Liver (tissue), 9 donors: Measurements from ENCODE around the gene ADCY2. TPM values are rescaled to one million over a fixed set of nuclear protein-coding genes. Genes with fewer than 3 reads are reported as not detected.

ENCODE experiments used
- DNase-seq: peaks from one replicate; pipeline ENCODE4 v3.0.0-alpha.2; 2017; ENCODE audit warnings: low spot score
- H3K27ac ChIP-seq, 2 donors: one replicate each; pipeline ENCODE4 v1.7.0; 2013; ENCODE audit warnings: inconsistent platforms in 2 of 2, low read length in 2 of 2, control low read depth in 1 of 2, low read depth in 1 of 2, mild to moderate bottlenecking in 1 of 2
- H3K27me3 ChIP-seq, 4 donors: one replicate each; pipeline versions ENCODE4 v1.6.1 to v1.7.0; 2013; ENCODE audit warnings: low read length in 3 of 4, inconsistent platforms in 1 of 4, mild to moderate bottlenecking in 1 of 4, moderate library complexity in 1 of 4; ENCODE audit not compliant: control insufficient read depth in 4 of 4, insufficient read depth in 4 of 4
- H3K36me3 ChIP-seq, 4 donors: one replicate each; pipeline versions ENCODE4 v1.6.1 to v1.7.0; 2013; ENCODE audit warnings: low read length in 3 of 4, mild to moderate bottlenecking in 3 of 4, low read depth in 1 of 4, moderate library complexity in 1 of 4; ENCODE audit not compliant: control insufficient read depth in 4 of 4, insufficient read depth in 3 of 4
- H3K4me1 ChIP-seq, 4 donors: one replicate each; pipeline versions ENCODE4 v1.6.1 to v1.7.0; 2013; ENCODE audit warnings: low read length in 3 of 4, mild to moderate bottlenecking in 3 of 4, moderate library complexity in 1 of 4; ENCODE audit not compliant: control insufficient read depth in 4 of 4, insufficient read depth in 4 of 4
- H3K4me3 ChIP-seq, 3 donors: one replicate each; pipeline versions ENCODE4 v1.6.1 to v1.7.0; 2013; ENCODE audit warnings: low read length in 3 of 3, control low read depth in 1 of 3, low read depth in 1 of 3, mild to moderate bottlenecking in 1 of 3
- H3K9ac ChIP-seq, 2 donors: one replicate each; pipeline ENCODE4 v1.7.0; 2013; ENCODE audit warnings: low read length in 2 of 2, mild to moderate bottlenecking in 2 of 2, moderate library complexity in 2 of 2, control low read depth in 1 of 2, low read depth in 1 of 2
- H3K9me3 ChIP-seq, 4 donors: one replicate each; pipeline versions ENCODE4 v1.6.1 to v1.7.0; 2013; ENCODE audit warnings: low read length in 3 of 4; ENCODE audit not compliant: control insufficient read depth in 4 of 4
- EGR1 ChIP-seq, 2 donors: IDR thresholded peaks; 2 replicates each; pipeline ENCODE4 v1.6.1; 2016 to 2018; ENCODE audit warnings: antibody characterized with exemption in 2 of 2, low read depth in 2 of 2
- FOXA1 ChIP-seq: IDR thresholded peaks from 2 replicates; pipeline ENCODE4 v1.6.1; 2016; ENCODE audit warnings: antibody characterized with exemption
- FOXA2 ChIP-seq: IDR thresholded peaks from 2 replicates; pipeline ENCODE4 v1.6.1; 2016; ENCODE audit warnings: antibody characterized with exemption
- GABPA ChIP-seq, 2 donors: IDR thresholded peaks in 1 of 2; conservative IDR thresholded peaks in 1 of 2; 2 replicates each; pipeline ENCODE4 v1.6.1; 2016; ENCODE audit warnings: antibody characterized with exemption in 2 of 2, mild to moderate bottlenecking in 1 of 2, moderate library complexity in 1 of 2
- HNF4A ChIP-seq, 2 donors: conservative IDR thresholded peaks; 2 replicates each; pipeline ENCODE4 v1.6.1; 2016; ENCODE audit warnings: antibody characterized with exemption in 2 of 2, mild to moderate bottlenecking in 2 of 2
- HNF4G ChIP-seq: IDR thresholded peaks from 2 replicates; pipeline ENCODE4 v1.6.1; 2016; ENCODE audit warnings: antibody characterized with exemption
- JUND ChIP-seq, 2 donors: IDR thresholded peaks; 2 replicates each; pipeline ENCODE4 v1.6.1; 2016; ENCODE audit warnings: antibody characterized with exemption in 2 of 2
- MAX ChIP-seq: IDR thresholded peaks from 2 replicates; pipeline ENCODE4 v1.6.1; 2016; ENCODE audit warnings: antibody characterized with exemption
- NR2F2 ChIP-seq: IDR thresholded peaks from 2 replicates; pipeline ENCODE4 v1.6.1; 2016; ENCODE audit warnings: antibody characterized with exemption
- RAD21 ChIP-seq, 2 donors: IDR thresholded peaks; 2 replicates each; pipeline ENCODE4 v1.6.1; 2016; ENCODE audit warnings: antibody characterized with exemption in 2 of 2, mild to moderate bottlenecking in 2 of 2
- RXRA ChIP-seq, 2 donors: IDR thresholded peaks; 2 replicates each; pipeline ENCODE4 v1.6.1; 2017 to 2018; ENCODE audit warnings: antibody characterized with exemption in 2 of 2, mild to moderate bottlenecking in 1 of 2
- SP1 ChIP-seq: IDR thresholded peaks from 2 replicates; pipeline ENCODE4 v1.6.1; 2018; ENCODE audit warnings: antibody characterized with exemption, mild to moderate bottlenecking
- TAF1 ChIP-seq: conservative IDR thresholded peaks from 2 replicates; pipeline ENCODE4 v1.6.1; 2016; ENCODE audit warnings: antibody characterized with exemption, mild to moderate bottlenecking
- YY1 ChIP-seq: IDR thresholded peaks from 2 replicates; pipeline ENCODE4 v1.6.1; 2016; ENCODE audit warnings: antibody characterized with exemption, mild to moderate bottlenecking
- WGBS: extraction: QIAGEN DNeasy Blood & Tissue Kit; methylation state at CpG from one replicate; pipeline ENCODE4 v1.1.7; 2013; 5-methylcytosine and 5-hydroxymethylcytosine counted together
- polyA plus RNA-seq, 2 donors: library from polyadenylated mRNA; stranded (reverse) in 1 of 2; unstranded in 1 of 2; fragments of 200-250 nt in 1 of 2; fragments of >200 nt in 1 of 2; fragmentation: Nextera tagmentation in 1 of 2; extraction: Ambion mirVana in 1 of 2; gene quantifications; one replicate each; pipeline versions ENCODE4 v1.2.1 to v1.2.3, GENCODE V29; 2013 to 2015
- total RNA-seq, 2 donors: library from RNA; depleted of rRNA; stranded (reverse); fragments of >200 nt; gene quantifications; one replicate each; pipeline ENCODE4 v1.2.3, GENCODE V29; 2014
- TF ChIP-seq, protein P1 (sequence below): IDR thresholded peaks from 2 replicates; pipeline ENCODE4 v1.6.1; 2016; ENCODE audit warnings: antibody characterized with exemption
- TF ChIP-seq, protein P2 (sequence below): IDR thresholded peaks from 2 replicates; pipeline ENCODE4 v1.6.1; 2016; ENCODE audit warnings: antibody characterized with exemption
- TF ChIP-seq, protein P3 (sequence below): IDR thresholded peaks from 2 replicates; pipeline ENCODE4 v1.6.1; 2016; ENCODE audit warnings: antibody characterized with exemption, mild to moderate bottlenecking
- TF ChIP-seq, protein P4 (sequence below): fragments of 150-350 bp; IDR thresholded peaks from 2 replicates; pipeline ENCODE4 v1.5.1; 2017; ENCODE audit warnings: improper control_type of control experiment, low read depth, low read length; ENCODE audit not compliant: missing input control
- donor health status: healthy.
- donor health status: healthy.
- donor health status: healthy.
- donor health status: healthy.
- donor health status: healthy.

Gene ADCY2
- total and polyA plus RNA-seq, 4 donors = not detected

GRCh38 chr5:7494481-7495130 lies 98.7 kb downstream of the ADCY2 start:
- peaks cover 0 to 2% (median 0%) of the 10 kb centered on the region in 4 donors for H3K27me3 ChIP-seq
- WGBS = 59% methylated on average over 2 of the region's 2 CpGs
- TF ChIP-seq JUND (IDR thresholded peaks at IDR 0.05) (no peak), FOXA1 (no peak), FOXA2 (no peak), MAX (no peak), RXRA (IDR thresholded peaks at IDR 0.05) (no peak), RAD21 (IDR thresholded peaks at IDR 0.05) (no peak), HNF4G (no peak), EGR1 (IDR thresholded peaks at IDR 0.05; ENCODE audit: low read depth in 2 of 2) (no peak), TAF1 (no peak), YY1 (no peak), NR2F2 (no peak), HNF4A (conservative IDR thresholded peaks at IDR 0.05) (no peak), SP1 (no peak)
- TF ChIP-seq, protein P1, sequence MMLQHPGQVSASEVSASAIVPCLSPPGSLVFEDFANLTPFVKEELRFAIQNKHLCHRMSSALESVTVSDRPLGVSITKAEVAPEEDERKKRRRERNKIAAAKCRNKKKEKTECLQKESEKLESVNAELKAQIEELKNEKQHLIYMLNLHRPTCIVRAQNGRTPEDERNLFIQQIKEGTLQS = no peak
- TF ChIP-seq, protein P2, sequence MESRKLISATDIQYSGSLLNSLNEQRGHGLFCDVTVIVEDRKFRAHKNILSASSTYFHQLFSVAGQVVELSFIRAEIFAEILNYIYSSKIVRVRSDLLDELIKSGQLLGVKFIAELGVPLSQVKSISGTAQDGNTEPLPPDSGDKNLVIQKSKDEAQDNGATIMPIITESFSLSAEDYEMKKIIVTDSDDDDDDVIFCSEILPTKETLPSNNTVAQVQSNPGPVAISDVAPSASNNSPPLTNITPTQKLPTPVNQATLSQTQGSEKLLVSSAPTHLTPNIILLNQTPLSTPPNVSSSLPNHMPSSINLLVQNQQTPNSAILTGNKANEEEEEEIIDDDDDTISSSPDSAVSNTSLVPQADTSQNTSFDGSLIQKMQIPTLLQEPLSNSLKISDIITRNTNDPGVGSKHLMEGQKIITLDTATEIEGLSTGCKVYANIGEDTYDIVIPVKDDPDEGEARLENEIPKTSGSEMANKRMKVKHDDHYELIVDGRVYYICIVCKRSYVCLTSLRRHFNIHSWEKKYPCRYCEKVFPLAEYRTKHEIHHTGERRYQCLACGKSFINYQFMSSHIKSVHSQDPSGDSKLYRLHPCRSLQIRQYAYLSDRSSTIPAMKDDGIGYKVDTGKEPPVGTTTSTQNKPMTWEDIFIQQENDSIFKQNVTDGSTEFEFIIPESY = no peak
- TF ChIP-seq, protein P3, sequence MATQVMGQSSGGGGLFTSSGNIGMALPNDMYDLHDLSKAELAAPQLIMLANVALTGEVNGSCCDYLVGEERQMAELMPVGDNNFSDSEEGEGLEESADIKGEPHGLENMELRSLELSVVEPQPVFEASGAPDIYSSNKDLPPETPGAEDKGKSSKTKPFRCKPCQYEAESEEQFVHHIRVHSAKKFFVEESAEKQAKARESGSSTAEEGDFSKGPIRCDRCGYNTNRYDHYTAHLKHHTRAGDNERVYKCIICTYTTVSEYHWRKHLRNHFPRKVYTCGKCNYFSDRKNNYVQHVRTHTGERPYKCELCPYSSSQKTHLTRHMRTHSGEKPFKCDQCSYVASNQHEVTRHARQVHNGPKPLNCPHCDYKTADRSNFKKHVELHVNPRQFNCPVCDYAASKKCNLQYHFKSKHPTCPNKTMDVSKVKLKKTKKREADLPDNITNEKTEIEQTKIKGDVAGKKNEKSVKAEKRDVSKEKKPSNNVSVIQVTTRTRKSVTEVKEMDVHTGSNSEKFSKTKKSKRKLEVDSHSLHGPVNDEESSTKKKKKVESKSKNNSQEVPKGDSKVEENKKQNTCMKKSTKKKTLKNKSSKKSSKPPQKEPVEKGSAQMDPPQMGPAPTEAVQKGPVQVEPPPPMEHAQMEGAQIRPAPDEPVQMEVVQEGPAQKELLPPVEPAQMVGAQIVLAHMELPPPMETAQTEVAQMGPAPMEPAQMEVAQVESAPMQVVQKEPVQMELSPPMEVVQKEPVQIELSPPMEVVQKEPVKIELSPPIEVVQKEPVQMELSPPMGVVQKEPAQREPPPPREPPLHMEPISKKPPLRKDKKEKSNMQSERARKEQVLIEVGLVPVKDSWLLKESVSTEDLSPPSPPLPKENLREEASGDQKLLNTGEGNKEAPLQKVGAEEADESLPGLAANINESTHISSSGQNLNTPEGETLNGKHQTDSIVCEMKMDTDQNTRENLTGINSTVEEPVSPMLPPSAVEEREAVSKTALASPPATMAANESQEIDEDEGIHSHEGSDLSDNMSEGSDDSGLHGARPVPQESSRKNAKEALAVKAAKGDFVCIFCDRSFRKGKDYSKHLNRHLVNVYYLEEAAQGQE = no peak
- no peak for DNase-seq
- H3K4me1 ChIP-seq = no peaks in the 10 kb centered on the region
- H3K4me3 ChIP-seq = no peak overlapping the region
- no peak overlapping the region for H3K9ac ChIP-seq
- no peaks in the 10 kb centered on the region for H3K9me3 ChIP-seq
- H3K27ac ChIP-seq = no peak overlapping the region
- H3K36me3 ChIP-seq = no peaks in the 10 kb centered on the region

- Histone ChIP-seq H3K9ac (no peak overlapping the region), H3K9me3 (no peaks in the 10 kb centered on the region), H3K36me3 (no peaks in the 10 kb centered on the region), H3K4me1 (no peaks in the 10 kb centered on the region), H3K27me3 (peaks cover 0 to 2% (median 0%) of the 10 kb centered on the region in 4 donors), H3K4me3 (no peak overlapping the region), H3K27ac (no peak overlapping the region)
- no peak for DNase-seq
- WGBS = 45% methylated on average over 5 of the region's 5 CpGs
- TF ChIP-seq RXRA (IDR thresholded peaks at IDR 0.05) = no peak
- no peak for TF ChIP-seq GABPA (IDR thresholded peaks at IDR 0.05 in 1 of 2, conservative IDR thresholded peaks at IDR 0.05 in 1 of 2)
- TF ChIP-seq RAD21 (IDR thresholded peaks at IDR 0.05) = no peak
- no peak for TF ChIP-seq FOXA1
- no peak for TF ChIP-seq JUND (IDR thresholded peaks at IDR 0.05)
- TF ChIP-seq MAX = no peak
- TF ChIP-seq, protein P3 = no peak
- TF ChIP-seq, protein P1 = no peak
- TF ChIP-seq YY1 = no peak
- no peak for TF ChIP-seq SP1
- TF ChIP-seq HNF4G = no peak
- TF ChIP-seq, protein P4, sequence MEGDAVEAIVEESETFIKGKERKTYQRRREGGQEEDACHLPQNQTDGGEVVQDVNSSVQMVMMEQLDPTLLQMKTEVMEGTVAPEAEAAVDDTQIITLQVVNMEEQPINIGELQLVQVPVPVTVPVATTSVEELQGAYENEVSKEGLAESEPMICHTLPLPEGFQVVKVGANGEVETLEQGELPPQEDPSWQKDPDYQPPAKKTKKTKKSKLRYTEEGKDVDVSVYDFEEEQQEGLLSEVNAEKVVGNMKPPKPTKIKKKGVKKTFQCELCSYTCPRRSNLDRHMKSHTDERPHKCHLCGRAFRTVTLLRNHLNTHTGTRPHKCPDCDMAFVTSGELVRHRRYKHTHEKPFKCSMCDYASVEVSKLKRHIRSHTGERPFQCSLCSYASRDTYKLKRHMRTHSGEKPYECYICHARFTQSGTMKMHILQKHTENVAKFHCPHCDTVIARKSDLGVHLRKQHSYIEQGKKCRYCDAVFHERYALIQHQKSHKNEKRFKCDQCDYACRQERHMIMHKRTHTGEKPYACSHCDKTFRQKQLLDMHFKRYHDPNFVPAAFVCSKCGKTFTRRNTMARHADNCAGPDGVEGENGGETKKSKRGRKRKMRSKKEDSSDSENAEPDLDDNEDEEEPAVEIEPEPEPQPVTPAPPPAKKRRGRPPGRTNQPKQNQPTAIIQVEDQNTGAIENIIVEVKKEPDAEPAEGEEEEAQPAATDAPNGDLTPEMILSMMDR = no peak
- TF ChIP-seq EGR1 (IDR thresholded peaks at IDR 0.05; ENCODE audit: low read depth in 2 of 2) = no peak
These were observed 99.2 kb downstream of the ADCY2 start for GRCh38 chr5:7495131-7495517.
